Measurements from ENCODE around the gene TSC22D4. TPM values are rescaled to one million over a fixed set of nuclear protein-coding genes. Genes with fewer than 3 reads are reported as not detected.

The TSC22D4 gene
- total RNA-seq, 3 donors from 2014 or later (not counting 1 experiment from before 2014, with no cell fraction given), result 140 to 173 (median 168) TPM

DNA sequence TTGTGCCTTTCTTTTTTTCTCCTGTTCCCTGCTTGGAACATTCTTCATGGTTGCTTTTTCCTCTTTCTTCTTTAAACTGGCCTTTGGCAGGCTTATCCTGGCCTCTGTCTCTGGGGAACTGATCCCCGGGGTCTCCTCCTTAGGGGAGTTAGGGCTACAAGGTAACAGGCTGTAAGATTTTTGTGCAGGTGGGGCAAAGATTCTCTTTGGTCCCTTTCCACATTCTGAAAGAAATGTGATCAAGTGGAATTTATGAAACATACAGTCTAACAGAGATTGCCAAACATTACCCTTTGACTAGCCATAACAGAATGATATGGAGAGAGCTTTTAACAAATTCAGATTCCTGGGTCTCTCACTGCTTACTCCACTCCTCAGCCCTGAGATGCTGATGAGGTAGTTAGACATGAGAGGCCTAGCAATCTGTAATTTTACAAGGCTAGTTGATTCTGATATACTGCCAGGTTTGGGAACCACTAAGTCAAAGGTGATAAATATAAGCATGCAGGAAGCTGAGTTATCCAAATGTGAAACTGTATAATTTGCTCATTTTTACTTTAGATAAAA lies 59.3 kb downstream of the TSC22D4 start:
- Histone ChIP-seq H3K27ac (ENCODE audit: low read length) (no peak overlapping the region), H3K27me3 (ENCODE audit: control insufficient read depth, insufficient read depth, low read length) (no peaks in the 10 kb centered on the region), H3K4me3 (ENCODE audit: low read length) (no peak overlapping the region), H3K36me3 (ENCODE audit: control insufficient read depth, insufficient read depth, low read length) (no peaks in the 10 kb centered on the region), H3K9me3 (ENCODE audit: control insufficient read depth, insufficient read depth, low read length) (no peaks in the 10 kb centered on the region), H3K4me1 (ENCODE audit: control insufficient read depth, insufficient read depth, low read length) (peaks cover 5% of the 10 kb centered on the region)
- ATAC-seq (no peak), DNase-seq (no peak)
- no peak overlapping the region for H3K4me3 Mint-ChIP-seq
- WGBS (ENCODE audit: insufficient coverage), result no CpG with 5 or more reads among the region's 1 CpG
- TF ChIP-seq CTCF (IDR thresholded peaks at IDR 0.05), result no peak
- peaks cover 18 to 27% of the 10 kb centered on the region in 2 donors for H3K4me1 Mint-ChIP-seq
- H3K27me3 Mint-ChIP-seq (ENCODE audit: low read depth in 2 of 2), result no peaks in the 10 kb centered on the region
- intact Hi-C loops (cut with micrococcal nuclease), result loop anchor here (10.0 kb wide), 1 partner anchor 195 kb away; no protein-coding TSS in a partner anchor
- no peaks in the 10 kb centered on the region for H3K36me3 Mint-ChIP-seq
- H3K27ac Mint-ChIP-seq, result no peak overlapping the region
- no peaks in the 10 kb centered on the region for H3K9me3 Mint-ChIP-seq

GRCh38 chr7:100418930-100419659 lies 59.9 kb downstream of the TSC22D4 start:
- no peak for ATAC-seq
- H3K4me1 Mint-ChIP-seq, result peaks cover 16 to 20% of the 10 kb centered on the region in 2 donors
- no peak for TF ChIP-seq CTCF (IDR thresholded peaks at IDR 0.05)
- H3K36me3 Mint-ChIP-seq, result no peaks in the 10 kb centered on the region
- Histone ChIP-seq H3K27me3 (ENCODE audit: control insufficient read depth, insufficient read depth, low read length) (no peaks in the 10 kb centered on the region), H3K9me3 (ENCODE audit: control insufficient read depth, insufficient read depth, low read length) (no peaks in the 10 kb centered on the region), H3K4me1 (ENCODE audit: control insufficient read depth, insufficient read depth, low read length) (peaks cover 5% of the 10 kb centered on the region), H3K36me3 (ENCODE audit: control insufficient read depth, insufficient read depth, low read length) (no peaks in the 10 kb centered on the region), H3K4me3 (ENCODE audit: low read length) (no peak overlapping the region), H3K27ac (ENCODE audit: low read length) (no peak overlapping the region)
- H3K27ac Mint-ChIP-seq, result no peak overlapping the region
- intact Hi-C loops (cut with micrococcal nuclease), result no loop called here
- WGBS (ENCODE audit: insufficient coverage), result 100% methylated on average over 1 of the region's 1 CpG
- H3K4me3 Mint-ChIP-seq, result no peak overlapping the region
- no peak for DNase-seq
- H3K9me3 Mint-ChIP-seq, result no peaks in the 10 kb centered on the region
- H3K27me3 Mint-ChIP-seq (ENCODE audit: low read depth in 2 of 2), result no peaks in the 10 kb centered on the region

Other genes starting within 250 kb of the TSC22D4 start
- not detected for gene SPDYE3, start 171.5 kb downstream of the TSC22D4 start, total RNA-seq
- 100 to 1,000 TPM; 143 to 206 (median 157) TPM for gene PILRB, start 121.1 kb downstream of the TSC22D4 start, total RNA-seq
- gene PILRA, start 105.7 kb downstream of the TSC22D4 start, total RNA-seq, result 10 to 100 TPM; 18.8 to 38.8 (median 29.4) TPM
- 1 to 10 TPM; 5.6 to 7.8 (median 7.2) TPM for gene ZCWPW1, start 50.5 kb downstream of the TSC22D4 start, total RNA-seq
- gene MEPCE, start 49.4 kb downstream of the TSC22D4 start, total RNA-seq, result 10 to 100 TPM; 48.1 to 54.9 (median 54.1) TPM
- gene PPP1R35, start 42.7 kb downstream of the TSC22D4 start, total RNA-seq, result 10 to 100 TPM; 41.0 to 45.1 (median 44.7) TPM
- gene SPACDR, start 15.0 kb downstream of the TSC22D4 start, total RNA-seq, result 1 to 10 TPM; 2.3 to 4.1 (median 3.9) TPM
- under 1 TPM in 2 of 3 donors, not detected in 1; 0.12 to 0.13 TPM for gene NYAP1, start 4.7 kb upstream of the TSC22D4 start, total RNA-seq
- gene AGFG2, start 60.0 kb upstream of the TSC22D4 start, total RNA-seq, result 10 to 100 TPM; 21.5 to 32.6 (median 22.2) TPM
- gene SAP25, start 94.7 kb upstream of the TSC22D4 start, total RNA-seq, result 10 to 100 TPM; 25.9 to 46.4 (median 32.5) TPM
- 100 to 1,000 TPM; 282 to 296 (median 289) TPM for gene LRCH4, start 106.9 kb upstream of the TSC22D4 start, total RNA-seq
- under 1 TPM; 0.45 to 0.94 (median 0.88) TPM for gene FBXO24, start 107.1 kb upstream of the TSC22D4 start, total RNA-seq
- gene PCOLCE, start 123.1 kb upstream of the TSC22D4 start, total RNA-seq, result 10 to 100 TPM; 18.4 to 24.8 (median 21.7) TPM
- 10 to 100 TPM; 14.5 to 15.9 (median 15.5) TPM for gene MOSPD3, start 133.3 kb upstream of the TSC22D4 start, total RNA-seq
- 10 to 100 TPM in 2 of 3 donors, 1 to 10 TPM in 1; 9.8 to 13.8 (median 12.0) TPM for gene TFR2, start 162.3 kb upstream of the TSC22D4 start, total RNA-seq
- not detected for gene ACTL6B, start 177.2 kb upstream of the TSC22D4 start, total RNA-seq
- 100 to 1,000 TPM; 194 to 227 (median 212) TPM for gene GNB2, start 194.5 kb upstream of the TSC22D4 start, total RNA-seq
- gene GIGYF1, start 215.0 kb upstream of the TSC22D4 start, total RNA-seq, result 100 to 1,000 TPM in 2 of 3 donors, 10 to 100 TPM in 1; 92.0 to 102 (median 101) TPM
- 10 to 100 TPM; 17.6 to 22.1 (median 17.6) TPM for gene POP7, start 226.9 kb upstream of the TSC22D4 start, total RNA-seq
- gene EPO, start 241.3 kb upstream of the TSC22D4 start, total RNA-seq, result not detected

All from natural killer cell (primary cell).